NCI-H510A (cell line): ENCODE measurements around the gene B4GALNT3.
A peak's percentile ranks its signal among the peaks of the same experiment; 100 is the strongest.
"Not testable (repeated sequence)": the region's sequence is repeated elsewhere in the genome, so short reads cannot be mapped to it uniquely, and the experiment has no call there.

Experiments used
- DNase-seq: peaks from one replicate; lab custom pipeline; 2025; lab: John Stamatoyannopoulos, UW

Gene B4GALNT3

DNA sequence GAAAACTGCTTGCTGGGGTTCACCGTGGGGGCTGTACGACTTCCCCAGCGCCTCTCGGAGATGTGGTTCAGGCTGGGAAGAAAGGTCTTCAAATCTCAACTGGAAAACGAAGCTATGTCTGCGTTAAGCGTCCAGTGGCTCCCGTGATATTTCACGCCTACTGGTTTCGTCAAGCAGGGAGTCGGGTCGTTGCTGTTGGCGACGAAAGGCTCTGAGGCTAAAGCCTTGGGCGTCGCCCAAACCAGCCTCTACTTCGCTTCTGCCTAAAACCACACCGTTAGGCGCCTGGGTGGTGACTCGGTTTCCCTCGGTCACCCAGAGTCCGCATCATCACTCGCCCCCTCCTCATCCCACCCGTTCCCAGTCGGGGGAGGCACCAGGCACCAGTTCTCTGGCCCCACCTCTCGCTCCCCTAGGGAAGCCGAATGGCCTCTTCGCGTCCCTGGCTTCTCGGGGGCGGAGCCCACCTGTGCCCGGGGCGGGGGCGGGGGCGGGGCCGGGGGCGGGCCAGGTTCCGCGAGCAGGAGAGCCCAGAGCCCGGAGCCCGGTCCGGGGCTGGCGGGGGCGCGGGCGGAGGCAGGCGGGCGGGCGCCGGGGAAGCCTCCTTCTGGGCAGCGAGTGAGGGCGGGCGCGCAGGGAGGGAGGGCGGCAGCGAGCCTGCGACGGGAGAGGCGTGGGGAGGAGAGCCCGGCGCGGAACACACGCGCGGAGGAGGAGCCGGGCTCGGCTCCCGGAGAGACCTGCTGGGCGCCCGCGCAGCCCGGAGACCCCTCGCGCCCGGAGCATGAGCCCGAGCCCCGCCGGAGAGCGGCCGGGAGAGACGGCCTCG lies at the start of gene B4GALNT3:
TSS of gene B4GALNT3 (plus strand) at position 510 of the 829 bp plus-strand sequence. CDS start 438 bp downstream, outside the sequence.
- DNase-seq = peak; percentile 71

DNA sequence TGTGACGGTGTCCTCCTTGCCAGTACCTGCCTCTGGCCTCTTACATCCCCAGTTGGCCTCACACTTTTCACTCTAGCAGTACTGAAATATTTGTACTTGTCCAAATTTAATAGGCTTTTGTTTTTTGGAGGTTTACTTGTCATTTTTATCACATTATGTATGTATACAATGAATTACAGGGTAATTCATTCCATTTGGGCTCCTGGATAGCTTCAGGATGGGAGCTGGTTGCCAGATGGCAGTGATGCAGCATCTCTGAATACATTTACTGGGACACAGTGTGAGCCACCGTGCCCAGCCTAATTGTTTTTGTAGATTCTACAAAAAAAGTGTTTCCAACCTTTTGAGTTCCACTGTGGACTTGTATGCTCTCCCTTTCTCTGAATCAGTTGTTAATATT lies 44.9 kb upstream of the B4GALNT3 start:
- DNase-seq = no peak

DNA sequence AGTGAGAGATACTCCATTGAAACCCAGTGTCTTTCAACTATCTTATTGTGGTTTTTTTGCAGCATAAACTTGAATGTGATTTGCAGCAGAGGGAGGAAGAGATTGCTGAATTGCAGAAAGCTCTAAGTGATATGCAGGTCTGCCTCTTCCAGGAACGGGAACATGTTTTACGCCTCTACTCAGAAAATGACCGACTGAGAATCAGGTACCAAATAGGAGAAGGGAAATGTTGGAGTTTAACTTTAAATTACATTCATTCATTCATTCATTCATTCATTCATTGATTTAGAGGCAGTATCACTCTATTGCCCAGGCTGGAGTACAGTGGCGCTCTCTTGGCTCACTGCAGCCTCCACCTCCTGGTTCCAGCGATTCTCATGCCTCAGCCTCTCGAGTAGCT lies 41.3 kb upstream of the B4GALNT3 start:
- DNase-seq = no peak

DNA sequence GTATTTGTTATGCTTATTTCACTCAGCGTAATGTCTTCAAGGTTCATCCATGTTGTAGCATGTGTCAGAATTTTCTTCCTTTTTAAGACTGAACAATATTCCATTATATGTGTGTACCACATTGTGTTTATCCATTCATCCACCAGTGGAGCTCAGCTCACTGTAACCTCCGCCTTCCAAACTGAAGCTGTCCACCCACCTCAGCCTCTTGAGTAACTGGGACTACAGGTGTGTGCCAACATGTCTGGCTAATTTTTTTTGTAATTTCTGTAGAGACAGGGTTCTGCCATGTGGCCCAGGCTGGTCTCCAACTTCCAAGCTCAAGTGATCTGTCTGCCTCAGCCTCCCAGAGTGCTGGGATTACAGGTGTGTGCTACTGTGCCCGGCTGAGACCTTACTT lies 37.2 kb upstream of the B4GALNT3 start:
- DNase-seq = no peak

DNA sequence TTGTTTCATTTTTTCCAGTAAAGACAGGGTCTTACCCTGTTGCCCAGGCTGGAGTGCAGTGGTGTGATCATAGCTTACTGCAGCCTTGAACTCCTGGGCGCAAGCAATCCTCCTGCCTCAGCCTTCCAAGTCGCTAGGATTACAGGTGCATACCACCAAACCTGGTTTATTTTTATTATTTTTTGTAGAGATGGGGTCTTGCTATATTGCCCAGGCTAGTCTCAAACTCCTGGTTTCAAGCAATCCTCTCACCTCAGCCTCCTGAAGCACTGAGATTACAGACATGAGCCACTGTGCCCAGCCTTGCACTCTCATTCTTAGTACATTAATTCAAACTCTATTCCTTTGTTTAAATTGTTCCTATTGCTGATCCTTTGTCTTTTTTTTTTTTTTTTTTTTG lies 24.0 kb upstream of the B4GALNT3 start:
- not testable (repeated sequence) for DNase-seq

DNA sequence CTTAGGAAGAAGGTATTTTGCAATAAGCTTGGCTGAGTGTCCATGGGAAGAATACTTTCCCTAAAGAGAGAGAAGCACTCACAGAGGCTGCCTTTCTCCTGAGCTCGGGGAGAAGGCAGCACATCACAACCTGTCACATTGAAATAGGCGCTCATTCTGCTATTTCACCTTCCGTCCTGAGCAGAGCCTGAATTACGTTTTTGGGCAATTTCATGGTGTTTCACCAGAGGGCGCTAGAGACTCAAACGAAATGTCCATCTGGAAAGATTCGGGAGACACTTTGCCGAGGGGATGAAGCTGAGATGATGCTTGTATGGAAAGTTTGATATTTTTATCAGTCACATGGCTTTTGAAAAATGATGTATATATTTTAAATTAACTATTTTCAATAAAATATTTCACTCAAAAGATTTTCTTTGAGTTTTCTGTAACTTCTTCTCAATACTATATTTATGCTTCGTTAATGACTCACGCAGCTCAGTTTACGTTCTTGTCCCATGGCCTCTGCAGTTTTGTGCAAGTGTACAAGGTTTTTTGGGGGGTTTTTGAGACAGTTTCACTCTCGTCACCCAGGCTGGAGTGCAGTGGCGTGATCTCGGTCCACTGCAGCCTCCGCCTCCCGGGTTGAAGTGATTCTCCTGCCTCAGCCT lies 17.4 kb upstream of the B4GALNT3 start:
- no peak for DNase-seq

DNA sequence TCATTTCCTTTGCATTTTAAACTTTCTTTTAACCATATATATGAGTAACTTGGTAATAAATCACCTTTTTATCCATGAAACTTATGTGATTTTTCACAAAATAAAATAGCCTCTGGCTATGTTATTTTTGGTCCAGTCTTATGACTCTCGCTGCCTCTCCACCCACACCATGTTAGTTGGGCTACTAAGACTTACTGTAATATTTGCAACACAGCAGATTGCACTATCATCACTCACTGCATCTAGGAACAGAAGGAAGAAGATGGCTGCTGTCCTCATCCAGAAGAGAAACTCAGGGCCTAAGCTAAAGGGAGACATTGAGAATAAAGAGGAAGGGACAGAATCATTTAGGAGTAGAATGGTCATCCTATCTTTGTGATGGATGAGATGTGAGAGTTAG lies 12.6 kb upstream of the B4GALNT3 start:
- no peak for DNase-seq

DNA sequence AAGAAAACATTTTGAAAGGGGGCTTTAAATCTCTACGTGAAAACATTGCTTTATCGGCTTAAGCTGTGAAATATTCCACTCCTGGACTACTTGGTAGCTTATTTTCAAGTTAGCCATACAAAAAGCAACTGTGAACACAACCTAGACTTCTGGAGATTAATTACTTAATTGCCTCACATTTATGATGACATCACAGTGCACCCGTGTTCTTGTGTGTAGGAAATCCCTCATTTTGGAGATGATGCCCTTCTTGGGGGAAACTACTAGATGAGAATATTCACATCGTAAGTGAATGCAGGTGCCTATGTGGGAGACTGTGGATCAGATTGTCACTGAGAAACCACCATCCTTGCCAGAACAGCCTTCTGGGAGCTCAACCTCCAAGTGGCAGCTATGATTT lies 10.5 kb upstream of the B4GALNT3 start:
- DNase-seq = no peak

DNA sequence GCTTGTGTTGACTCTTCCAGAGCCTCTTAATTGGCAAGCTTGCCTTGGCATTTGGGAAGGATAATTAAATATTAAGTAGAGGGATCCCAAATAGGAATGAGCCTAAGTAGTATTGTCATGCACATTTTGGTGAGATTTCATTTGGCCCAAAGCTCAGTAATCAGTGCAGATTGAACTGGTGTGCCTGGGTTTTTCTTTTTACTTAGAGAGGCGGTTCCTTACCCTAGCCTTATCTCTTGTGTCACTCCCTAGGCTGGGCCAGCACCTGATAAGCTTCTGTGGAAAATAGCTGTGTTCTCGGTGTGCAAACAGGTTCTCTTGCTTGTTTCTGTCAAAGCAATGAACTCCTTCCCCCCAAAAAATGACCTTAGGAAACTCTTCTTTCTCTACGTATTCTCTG lies 9.3 kb upstream of the B4GALNT3 start:
- DNase-seq = no peak

DNA sequence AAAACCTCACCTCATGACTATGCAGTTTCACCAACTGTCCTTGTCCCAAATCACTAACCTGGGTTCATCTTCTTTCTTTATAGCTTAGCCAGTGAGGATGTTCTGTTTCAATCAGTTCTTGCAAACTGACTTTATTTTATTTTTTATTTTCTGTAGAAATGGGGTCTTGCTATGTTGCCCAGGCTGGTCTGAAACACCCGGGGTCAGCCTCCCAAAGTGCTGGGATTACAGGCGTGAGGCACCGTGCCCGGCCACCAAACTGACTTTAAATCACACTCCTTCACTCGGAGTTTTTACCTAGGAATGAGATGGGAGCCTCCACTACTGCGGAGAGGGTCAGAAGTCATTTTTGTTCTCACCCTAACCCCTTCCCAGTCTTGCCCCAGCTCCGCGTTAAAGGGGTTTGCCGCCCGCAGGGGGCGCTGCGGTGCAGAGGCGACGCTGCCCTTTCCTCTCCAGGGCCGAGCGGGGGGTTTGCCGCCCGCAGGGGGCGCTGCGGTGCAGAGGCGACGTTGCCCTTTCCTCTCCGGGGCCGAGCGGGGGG lies 7.0 kb upstream of the B4GALNT3 start:
- DNase-seq = no peak

DNA sequence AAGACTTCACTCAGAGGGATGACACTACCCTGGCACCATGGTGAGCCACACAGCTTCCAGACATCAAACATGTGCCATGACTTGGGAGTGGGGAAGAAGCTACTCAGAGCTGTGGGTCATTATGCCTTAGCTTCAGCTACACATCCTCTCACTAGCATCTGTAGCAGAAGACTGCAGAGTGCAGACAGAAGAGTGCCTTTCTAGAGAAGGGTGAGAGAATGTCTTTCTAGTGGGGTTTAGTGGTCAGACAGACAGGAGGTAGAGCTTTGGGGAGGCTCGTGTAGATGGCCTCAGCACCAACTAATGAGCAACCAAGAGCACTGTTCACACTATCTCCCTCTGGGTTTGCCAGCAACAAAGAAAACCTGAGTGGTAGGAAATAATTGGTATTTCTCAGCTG lies 4.9 kb upstream of the B4GALNT3 start:
- no peak for DNase-seq

DNA sequence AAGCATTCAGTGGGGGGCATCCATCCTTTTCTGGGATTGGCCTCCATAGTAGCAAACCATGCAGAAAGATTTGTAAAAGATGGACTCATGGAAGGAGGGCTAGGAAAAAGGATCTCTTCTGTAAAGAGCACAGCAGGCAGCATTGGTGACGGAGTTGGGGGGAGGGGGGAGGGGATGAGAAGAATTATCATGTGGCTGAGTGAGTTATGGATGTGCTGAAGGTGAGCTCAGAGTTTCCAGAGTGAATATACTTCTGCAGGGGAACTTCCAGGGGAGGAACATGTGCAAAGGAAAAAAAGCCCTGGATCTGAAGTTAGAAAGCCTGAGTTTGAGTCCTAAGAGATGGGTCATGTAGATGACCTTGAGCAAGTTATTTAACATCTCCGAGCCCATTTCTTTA lies 3.9 kb upstream of the B4GALNT3 start:
- no peak for DNase-seq

DNA sequence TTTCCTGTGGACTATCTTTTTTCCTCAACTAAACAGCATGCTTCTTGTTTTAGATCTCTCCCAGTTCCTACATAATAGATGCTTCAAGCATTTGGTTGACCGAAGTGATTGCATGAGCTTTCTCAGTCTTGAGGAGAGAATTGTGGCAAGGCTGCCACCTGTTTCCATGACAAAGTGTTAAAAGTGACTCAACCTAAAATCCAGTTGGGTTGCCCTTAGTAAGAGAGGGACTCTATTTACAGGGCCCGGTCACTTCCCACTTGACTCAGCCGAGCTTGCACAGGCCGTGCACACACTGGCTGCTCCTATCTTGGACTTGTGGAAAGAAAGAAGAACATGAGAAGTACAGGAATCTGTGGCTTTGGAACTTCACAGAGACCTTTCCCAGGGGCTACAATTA lies 2.1 kb upstream of the B4GALNT3 start:
- DNase-seq = no peak

DNA sequence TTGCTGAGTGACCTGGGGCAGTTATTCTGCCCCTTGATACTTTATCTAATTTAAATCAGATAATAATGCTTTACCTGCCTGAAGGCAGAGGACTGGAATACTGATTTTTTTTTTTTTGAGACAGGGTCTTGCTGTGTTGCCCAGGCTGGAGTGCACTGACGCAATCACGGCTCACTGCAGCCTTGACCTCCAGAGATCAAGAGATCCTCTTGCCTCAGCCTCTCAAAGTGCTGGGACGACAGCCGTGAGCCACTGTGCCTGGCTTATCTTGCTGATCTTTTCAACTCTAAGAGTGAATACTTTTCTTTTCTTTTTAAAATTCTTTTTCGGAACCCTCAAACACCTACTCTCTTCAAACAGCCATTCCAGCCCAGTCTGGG lies 699 bp upstream of the B4GALNT3 start:
- DNase-seq = no peak

DNA sequence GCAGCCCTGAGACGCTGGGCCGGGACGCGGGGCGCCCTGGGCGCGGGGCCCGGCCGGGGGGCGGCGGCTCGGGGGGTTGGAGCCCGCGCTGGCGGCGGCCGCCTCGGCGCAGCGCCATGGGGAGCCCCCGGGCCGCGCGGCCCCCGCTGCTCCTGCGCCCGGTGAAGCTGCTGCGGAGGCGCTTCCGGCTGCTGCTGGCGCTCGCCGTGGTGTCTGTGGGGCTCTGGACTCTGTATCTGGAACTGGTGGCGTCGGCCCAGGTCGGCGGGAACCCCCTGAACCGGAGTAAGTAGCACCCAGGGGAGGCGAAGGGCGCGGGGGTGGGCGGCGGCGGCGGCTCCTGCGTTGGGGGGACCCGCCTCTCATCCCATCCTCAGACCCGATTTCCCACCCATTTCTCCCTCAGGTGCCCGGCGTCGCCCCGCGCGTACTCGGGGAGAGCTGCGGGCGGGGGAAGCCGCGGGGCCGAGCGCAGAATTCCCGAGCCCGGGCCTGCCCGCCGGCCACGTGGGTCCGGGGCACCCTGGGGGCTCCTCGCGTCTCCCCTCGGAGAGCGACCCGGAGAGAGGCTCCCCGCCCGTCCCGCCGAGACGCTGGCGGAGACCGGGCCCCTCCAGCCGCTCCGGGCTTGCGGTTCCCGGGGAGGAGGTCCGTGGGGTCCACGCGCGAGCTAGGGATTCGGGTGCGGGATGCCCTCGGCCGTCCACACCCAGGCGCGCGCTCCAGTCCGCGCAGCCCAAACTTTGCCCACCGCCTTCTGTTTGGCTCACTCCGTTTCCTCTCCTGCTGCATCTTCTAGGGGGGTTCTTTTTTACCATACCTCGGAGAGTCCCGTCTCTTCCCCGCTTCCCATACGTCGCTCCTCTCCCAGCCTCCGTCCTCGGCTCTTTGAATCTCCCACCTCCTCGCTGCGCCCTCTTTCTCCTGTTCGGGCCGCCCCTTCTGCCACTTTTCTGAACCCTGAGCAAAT lies 807 bp downstream of the B4GALNT3 start:
- no peak for DNase-seq

DNA sequence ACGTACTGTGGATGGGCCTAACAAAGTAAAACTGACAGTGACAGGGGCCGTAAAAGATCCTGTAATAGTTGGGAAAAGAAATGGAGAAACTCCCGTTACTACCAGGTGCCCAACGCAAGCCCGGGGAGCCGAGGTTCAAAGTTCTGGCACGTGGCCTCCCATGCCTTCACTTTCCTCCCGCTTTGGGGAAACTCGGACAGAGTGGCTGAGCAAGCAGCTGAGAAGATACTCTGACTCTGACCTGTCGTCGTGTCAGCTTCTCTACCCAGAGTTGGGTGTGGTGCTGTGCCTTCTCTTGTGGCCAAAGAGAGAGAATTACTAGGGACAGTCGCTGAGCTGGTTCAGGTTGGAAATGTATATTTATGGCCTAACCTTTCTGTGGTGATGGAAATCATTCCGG lies 1.7 kb downstream of the B4GALNT3 start:
- no peak for DNase-seq

DNA sequence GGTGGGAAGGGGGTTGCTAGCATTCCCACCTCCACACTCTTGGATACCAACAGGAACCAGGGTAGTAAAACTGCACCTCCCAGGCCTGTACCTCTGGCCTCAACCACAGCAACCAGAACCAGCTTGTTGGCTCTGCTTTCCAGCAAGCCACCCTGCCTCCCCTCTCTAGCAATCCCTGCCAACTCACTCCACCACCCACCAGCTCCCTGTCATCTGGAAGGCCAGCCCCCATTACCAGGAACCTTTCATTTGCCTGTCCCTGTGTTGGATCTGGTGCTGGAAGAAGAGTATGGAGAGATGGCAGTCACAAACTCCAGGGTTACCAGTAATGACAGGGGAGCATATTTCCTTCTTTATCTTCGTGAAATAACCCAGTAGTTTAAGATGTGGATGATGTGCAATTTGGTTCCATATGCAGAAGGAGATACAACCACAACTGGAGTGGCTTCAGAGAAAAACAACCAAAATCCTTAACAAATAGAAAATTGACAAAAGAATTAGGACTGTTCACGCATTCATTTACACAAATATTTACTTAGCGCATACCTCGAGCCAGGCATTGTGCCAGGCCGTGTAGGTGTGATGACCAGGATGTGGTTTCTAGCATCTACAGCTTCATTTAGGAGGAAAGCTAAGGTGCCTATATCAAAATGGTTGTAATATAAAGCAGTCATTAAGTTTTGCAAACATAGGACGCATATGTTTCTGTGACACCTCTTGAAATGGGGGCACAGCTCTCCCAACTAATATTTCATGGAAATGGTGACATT lies 3.4 kb downstream of the B4GALNT3 start:
- DNase-seq = no peak

DNA sequence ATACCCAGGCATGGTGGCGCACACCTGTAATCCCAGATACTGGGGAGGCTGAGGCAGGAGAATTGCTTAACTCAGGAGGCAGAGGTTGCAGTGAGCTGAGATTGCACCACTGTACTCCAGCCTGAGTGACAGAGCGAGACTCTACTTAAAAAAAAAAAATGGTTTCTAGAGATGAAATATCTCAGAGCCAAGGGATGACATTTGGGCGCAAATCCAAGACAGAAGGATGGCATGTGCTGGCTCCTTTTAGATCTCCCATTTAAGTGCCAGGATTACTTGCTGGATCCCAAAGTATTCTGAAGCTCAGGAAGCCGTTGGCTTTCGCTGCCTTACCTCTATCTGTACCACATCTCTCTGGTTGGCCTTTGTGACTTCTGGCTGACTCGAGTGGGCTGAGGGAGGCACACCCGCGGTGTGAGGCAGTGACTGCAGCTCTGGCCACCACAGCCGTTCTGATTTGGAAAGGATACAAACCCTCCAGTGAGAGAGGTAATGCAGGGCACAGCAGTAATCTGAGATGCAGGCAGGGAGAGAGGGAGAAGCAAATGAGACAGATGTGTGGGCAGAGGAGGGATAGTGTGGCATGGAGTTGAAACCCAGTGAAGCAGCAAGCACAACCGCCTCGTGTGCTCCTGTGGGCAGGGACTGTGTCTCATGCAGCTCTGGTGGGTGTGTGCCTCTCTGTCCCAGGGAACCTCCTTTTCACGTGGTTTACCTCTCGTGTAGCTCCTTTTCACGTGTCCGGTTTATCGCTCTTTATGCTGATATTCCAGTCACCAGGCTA lies 4.9 kb downstream of the B4GALNT3 start:
- DNase-seq = no peak

DNA sequence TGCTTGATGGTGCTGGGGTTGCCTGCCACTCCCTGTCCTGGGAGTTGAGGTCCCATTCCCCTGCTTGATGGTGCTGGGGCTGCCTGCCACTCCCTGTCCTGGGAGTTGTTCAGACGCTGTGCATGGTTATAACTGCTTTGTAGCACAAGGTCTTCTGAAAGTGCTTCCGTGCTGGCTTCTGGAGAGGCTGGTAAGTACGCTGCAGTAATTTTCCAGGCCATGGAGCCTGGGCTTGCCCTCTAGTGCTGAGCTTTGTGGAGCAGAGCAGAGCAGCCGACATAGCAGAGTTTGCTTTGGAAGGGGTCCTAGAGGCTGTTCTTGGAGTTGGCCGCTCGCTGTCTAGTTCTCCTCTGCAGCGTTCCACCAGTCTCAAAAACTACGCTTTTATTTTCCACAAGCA lies 6.3 kb downstream of the B4GALNT3 start:
- no peak for DNase-seq

DNA sequence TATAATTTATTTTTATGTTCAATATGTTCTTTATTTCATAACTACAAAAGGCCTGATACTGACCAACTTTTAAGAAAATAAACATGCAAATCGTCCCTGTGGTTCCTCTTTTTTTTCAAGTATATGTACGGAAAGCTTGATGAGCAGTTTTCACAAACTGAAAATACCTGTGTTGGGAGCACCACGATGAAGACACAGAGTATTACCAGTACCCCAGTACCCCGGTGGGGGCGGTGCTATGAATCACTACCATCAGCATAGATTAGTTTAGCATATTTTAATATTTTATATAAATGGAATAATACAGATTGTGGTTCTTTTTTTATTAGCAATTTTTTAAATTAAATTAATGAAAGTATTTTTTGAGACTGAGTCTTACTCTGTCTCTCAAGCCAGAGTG lies 7.0 kb downstream of the B4GALNT3 start:
- DNase-seq = no peak

DNA sequence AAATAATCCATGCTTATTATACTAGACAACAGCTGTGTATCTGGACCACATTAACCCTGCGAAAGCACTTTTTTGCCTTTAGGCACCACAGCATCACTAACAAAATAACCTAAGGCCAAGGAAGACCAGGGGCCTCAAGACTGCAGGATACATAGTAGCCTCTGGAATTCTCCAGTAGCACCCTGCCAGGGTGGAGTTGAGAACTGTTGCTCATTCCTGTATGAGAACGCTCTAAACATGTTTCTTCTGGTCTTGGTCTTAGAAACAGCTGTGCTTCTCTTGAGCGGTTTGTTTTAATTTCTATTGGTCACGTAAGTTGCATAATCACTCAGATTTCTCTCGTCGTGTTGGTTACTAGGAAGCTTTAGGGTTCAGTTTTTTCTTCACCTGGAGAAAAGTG lies 7.9 kb downstream of the B4GALNT3 start:
- no peak for DNase-seq
